NCI-H524 (cell line): ENCODE results near the gene DPF3.

Experiments
- DNase-seq, 2 experiments: peaks; one replicate each; lab custom pipeline; 2025; lab: John Stamatoyannopoulos, UW

Gene DPF3

DNA sequence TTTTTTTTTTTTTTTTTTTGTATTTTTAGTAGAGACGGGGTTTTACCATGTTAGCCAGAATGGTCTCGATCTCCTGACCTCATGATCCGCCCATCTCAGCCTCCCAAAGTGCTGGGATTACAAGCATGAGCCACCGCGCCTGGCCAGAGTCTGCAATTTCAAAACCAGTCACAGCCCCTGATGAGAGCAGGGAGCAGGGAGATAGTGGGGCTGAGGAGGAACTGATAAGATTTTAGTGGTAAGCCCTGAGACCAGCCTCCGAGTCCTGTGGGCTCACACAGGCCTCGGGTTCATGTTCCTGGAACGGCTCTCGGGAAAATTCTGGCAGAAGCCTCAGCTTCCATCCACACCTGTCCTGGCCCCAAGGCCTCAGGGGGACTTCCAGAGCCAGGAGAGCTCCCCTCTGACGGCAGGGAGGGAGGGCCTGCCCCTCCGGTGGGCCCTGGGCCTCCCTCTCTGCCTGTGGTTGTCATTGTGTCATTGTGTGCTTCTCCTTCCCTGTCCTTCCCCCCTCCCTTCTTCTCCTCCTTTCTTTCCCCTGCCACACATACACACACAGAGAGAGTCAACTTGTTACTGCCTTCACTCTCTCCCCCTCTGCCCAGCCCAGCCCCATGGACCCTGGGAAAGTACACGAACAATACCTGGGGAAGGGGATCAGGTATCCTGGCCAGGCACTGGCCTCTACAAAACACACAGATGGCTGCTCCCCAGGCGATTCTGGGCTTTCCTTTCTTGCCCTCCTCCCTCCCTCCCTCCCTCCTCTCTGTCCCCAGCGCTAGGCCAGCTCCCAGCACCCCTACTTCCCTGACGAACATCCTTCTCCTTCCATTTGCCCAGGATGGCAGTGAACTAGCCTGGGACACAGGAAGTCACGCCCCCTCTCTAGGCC, 294.1 kb downstream of the DPF3 start:
- peak in 1 of 2 experiments; percentile 46 for DNase-seq

DNA sequence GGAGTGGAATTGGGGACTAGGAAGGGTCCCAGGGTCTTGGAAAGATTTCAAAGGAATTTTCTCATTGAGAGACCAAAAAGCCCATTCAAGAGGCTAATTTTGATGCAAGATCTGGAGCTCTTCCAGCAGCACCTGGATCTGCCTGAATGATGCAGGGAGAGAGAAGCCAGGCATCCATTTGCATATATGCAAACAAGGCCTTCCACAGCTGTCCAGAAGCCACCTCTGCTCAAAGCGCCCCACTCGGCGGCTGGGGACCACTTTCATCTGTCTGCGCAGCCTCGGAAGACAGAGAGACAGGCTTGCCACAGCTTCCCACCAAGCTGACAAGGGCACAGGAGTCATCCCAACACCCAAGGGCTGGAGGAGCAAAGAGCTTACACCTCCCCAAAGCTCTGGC, 295.6 kb downstream of the DPF3 start:
- DNase-seq: no peak

DNA sequence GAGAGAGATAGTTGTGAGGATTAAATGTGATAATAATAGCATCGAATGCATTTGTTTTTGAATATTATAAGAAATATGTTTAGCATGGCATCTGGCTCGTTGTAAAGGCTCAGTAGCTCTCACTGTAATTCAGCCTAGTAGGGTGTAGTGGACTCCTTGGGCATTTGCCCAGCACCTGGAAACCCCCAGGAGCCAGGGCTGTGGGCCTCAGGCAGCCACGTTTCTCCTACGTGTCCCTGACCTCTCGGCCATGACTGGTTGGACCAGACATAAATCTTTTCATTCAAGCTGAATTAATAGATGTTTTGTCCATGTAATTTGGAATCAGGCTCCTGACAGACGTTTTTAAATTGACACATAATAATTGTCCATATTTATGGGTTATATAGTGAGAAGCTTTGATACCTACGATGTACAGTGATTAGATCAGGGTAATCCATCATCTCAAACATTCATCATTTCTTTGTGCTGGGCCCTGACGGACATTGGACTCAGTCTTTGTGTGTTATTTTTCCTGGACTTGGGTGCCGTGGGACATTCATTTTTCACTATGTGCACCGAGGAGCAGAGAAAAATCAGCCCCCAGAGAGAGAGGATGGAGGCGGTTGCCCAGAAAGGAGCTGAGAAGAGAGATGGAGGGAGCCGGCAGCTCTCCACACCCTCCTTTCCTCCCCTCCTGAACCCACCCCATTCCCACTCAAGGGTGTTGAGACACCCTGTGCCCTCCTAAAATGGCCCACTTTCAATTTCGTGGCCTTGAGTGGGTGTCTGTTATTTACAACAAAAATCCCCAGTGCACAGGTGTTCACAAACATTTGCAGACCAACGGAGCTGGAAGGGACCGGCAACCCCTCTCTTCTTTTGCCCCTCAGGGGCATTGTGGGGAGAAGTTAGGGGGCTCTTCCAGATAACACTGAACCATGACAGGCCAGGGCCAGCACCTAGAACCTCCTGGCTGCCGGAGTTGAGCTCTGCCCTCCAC, 296.4 kb downstream of the DPF3 start:
- no peak for DNase-seq

DNA sequence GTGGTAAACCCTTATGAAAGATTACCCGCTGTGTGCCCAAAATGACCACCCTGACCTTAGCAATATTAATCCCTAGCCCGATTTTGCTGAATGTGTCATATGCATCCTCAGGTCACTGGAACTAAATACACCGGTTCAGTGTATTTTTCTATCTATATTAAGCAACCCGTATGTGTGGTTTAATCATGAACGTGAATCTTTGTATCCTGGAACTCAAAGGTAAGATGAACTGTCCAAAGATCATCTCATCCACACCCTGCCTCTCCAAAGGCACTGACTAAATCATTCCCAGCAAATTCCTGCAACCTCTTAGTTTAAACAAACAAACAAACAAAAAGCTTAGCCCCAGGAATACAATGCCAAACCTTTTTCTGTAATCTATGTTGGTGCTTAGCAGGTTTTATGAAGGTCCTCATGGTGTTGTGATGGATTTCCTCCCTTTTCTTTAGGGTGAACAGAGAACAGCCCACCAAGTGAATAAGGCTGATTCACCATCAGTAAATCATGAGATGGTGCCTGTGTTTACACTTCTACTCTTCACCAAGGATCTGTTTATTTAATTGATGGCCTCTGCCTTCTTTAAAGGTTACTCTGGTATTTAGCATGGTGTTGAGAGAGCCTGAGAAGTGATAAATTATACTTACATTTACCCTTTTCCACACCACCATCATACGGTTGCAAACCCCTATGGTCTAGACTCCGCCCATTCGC, 298.6 kb downstream of the DPF3 start:
- no peak for DNase-seq

DNA sequence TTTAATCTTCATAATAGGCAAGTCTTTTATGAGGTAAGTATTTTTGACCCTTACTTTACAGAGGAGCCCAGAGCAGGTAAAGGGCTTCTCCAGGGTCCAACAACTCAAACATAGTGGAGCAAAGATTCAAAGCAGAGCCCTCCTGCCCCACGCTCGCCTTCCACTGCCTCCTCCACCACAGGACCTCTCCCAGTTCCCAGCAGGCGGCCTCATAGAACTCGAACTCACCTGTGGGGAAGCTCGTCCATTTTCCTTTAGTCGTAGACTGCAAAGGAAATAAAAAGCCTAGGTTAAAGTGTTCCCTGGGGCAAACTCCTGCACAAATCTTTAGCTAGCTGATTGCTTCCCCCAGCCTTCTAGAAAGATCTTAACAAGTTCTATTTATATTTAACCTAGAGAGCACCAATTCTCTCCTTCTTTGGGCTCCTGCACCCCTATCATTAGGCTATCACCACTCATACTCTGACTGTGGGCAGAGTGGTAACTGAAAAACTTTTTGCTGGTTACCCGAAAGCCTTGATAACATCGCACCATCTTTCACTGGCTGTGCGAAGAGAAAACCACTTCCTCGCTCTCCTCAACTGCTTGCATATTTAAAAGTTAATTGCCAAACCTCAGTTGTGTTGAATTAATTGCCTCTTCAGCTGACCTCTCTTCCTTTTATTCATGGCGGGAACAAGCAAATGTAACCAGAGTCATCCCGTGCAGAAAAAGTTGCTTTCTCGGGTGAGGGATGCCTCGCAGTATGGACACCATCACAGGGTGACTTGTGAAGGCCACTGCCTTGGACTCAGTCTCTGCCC, 299.6 kb downstream of the DPF3 start:
- DNase-seq: no peak

DNA sequence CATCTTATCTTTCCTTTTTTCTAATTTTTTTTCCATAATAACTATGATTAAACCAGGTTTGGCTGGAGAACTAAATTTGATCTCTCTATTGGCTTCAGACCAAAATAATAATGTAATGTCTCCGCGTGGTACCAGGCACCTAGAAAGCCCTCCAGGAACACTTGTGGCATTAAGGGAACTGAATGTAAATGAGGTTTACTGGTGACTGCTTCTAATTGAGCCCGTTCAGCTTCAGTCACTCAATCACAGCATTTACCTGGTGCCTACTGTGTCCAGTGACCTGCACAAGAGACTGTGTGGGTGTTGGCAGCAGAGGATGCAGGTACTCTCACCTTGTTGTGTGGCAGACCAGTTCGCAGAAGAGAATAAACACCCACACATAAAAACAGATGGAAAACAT, 302.5 kb downstream of the DPF3 start:
- no peak for DNase-seq

DNA sequence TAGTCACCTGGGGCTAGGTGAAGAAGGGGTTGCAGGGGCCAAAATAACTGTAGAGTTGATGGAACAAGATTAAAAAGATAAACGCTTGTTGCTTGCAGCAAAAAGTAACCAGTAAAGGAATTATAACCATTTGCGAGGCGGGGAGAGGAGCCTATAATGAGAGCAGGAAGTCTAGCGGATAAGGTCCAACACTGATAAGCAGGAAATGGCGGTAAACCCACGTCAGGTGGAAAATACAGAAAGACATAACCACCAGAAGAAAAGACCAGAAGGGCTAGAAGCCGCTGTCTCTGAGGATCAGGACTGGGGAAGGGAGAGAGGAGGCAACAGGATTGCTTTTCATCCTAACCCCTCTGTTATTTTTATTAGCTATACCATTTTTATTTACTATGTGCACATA, 303.3 kb downstream of the DPF3 start:
- no peak for DNase-seq

DNA sequence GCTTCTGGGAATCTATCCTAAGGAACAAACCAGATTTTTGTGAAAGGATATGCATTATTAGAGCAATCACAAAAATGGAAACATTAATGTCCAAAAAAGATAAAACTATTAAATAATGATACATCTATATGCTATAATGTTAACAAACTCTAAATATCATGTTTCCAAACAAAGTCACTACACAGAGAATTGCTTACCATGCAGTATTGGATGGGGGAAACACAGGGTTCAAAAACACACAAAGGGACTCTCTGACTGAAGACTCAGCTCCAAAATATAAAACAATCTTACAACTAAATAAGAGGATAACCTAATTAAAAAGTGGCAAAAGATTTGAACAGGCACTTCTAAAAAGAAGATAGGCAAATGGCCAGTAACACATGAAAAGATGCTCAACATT, 304.2 kb downstream of the DPF3 start:
- no peak for DNase-seq

DNA sequence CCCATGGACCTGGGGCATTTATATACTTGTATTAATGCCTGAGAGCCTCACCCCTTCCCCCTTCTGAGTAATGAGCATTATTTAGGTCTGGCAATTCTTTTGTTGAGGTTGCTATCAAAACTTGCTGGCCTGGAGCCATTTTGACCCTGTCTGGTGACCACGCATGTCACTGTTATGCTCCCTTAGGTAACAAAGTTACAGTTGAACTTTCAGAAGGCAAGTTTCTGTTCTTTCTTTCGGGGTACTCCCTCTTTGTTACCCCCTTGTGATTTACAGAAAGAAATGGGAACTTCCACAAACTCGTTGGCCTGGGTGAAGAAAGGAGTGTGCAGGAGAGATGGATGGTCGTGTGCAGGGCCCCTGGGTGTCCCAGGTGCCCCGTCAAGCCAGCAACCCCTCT, 305.4 kb downstream of the DPF3 start:
- DNase-seq: no peak

DNA sequence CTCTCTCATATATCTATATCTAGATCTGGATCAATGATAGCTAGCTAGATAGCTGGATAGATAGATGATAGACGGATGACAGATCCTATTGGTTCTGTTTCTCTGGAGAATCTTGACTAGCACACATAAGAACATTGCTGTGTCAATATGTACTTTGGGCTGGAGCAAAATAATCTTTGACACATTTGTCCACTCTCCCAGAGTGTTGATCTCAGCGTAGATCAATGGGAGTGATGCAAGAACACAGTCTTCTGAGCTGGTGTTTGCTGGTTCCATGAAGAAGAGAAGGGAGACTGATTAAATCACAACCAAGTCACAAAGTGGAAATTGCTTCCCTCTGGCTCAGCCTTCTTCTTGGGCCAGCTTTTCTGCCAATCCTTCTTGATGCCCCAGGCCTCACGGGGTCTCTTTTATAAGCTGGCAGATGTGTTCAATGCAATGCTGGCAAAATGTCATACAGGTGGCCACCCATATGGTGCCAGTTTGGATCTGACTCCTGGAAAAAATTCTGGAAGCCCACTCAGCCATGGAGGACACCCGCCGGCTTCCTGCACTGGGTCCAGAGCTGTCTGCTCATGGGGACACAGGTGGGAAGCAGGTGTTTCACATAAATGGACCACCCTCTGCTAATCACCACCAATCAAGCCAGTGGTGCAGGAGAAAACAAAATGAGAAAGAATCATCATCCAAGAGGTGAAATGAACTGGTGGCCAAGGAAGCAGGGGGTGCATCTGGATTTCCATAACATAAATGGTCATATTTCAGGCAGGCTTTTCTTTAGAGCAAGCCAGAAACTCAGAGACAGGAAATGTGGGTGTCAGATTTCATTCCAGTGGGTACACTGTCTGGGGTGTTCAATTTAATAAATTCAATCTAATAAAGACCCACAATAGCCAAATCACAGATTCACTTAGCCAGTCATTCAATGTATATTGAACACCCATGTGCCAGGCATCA, 310.3 kb downstream of the DPF3 start:
- DNase-seq: peak; percentile 56 to 82

DNA sequence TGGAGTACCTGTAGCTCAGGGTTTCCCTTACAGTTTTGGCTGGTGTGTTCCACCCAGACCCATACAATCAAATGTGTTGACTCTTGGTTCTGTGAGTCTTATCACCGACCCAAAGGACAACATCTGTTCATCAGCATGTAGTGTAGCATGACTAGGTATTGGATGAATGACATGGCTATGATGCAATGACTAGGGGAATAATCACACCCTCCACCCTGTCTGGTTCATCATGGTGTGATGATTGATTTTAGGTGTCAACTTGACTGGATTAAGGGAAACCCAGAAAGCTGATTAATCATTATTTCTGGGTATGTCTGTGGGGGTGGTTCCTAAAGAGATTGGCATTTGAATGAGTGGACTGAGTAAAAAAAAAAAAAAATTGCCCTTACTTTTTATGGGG, 311.3 kb downstream of the DPF3 start:
- DNase-seq: no peak

DNA sequence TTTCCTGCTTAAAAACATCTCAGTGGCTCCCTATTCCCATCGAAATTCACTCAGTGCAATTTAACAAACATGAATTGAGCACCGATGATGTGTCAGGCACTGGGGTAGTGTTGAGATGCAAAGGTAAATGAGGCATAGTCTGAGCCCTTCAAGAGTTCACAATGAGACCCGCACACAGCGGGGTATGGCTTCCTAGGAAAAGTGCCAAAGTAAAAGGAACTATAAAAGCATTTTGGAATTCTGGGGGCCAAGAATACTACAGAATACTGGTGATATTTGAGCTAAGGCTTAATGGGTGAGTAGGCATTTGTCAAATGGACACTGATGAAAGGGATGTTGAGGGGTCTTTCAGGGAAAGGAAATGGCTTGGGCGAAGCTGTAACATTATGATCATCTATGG, 315.4 kb downstream of the DPF3 start:
- DNase-seq: no peak

DNA sequence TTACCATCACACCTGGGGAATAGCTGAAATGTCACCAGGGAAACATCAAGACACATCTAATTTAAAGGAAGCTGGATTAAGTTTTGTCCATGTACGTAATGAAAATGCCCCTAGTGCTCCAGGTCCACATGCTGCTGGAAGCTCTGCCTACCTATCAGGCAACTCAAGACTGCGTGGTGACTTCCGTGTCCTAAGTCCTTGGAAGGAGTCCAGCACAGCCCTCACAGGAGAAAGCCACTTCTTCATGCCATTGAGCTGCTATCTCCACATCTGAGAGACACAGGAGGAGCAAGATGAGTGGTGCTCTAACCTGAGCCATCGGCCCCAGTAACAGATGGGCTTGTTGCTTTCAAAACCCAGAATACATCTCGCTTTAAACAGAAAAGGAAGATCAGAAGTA, 316.4 kb downstream of the DPF3 start:
- peak in 1 of 2 experiments; percentile 37 for DNase-seq

DNA sequence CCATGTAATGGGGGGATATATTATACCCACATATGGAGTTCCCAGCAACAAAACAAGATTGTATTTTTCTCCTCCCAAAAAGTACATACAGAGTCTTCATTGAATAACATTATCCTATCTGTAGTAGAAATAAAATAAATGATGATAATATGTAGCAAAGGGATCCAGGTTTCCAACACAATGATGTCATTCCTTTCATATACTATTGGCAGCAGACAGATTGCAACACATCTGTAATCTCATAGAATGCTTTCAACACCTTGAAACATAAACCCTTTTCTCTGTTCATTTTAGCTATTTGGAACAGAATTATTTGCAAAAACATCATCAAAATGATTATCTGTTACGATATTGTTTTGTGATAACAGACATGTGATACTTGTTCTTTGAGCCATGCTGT, 317.6 kb downstream of the DPF3 start:
- DNase-seq: no peak

DNA sequence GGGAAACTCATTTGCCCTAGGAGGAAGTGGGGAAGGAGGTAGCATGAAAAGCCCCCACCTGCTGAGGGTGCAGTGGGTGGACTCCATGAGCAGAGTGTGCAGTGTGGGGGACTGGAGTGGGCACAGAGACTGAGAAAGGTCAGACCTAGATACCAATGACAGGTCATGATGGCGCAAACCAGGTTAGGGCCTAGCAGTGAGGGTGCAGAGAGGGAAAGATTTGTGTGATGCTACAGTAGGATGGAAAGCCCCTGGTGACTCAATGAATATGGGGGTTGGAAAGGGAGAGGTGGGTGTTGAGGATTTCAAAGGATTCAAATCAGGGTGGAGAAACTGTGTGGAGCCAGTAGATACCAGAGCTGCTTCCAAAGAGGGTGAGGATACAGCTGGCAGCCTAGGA, 319.2 kb downstream of the DPF3 start:
- DNase-seq: no peak

DNA sequence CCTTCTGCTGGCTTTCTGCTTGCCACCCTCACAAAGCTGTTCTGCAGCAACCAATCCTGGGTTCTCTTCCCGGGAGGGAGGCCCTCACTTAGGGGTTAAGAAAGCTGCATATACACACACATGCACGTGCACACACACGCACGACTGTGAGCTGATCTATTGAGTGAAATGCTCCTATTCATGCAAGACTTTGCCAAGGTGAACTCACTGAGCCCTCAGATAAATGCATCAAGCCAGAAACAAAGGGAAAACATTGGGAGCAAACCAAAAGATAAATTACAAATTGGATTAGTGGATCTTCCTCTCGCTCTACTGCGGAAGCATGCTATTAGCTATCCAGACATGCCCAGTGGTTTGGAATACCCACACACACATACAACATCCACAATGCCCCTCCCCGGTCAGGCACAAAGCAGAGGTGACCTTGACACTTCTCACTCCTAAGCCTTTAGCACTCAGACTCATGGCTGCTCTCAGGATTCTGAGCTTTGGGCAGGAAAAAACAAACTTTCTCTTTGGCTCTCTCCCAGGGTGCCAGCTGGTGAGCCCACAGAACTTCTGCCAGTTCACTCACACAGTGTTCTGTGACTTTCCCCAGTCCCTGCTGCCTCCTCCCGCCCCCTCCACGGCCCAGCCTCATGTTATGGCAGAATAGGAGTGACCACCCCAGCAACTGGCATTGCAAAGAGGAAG, 320.0 kb downstream of the DPF3 start:
- peak in 1 of 2 experiments; percentile 41 for DNase-seq
